ENCODE results near the gene SYNDIG1. TPM values are rescaled to one million over a fixed set of nuclear protein-coding genes. Genes with fewer than 3 reads are reported as not detected.

SYNDIG1 gene
- polyA plus RNA-seq, 1 donor from 2014 or later = 0.22 TPM

DNA sequence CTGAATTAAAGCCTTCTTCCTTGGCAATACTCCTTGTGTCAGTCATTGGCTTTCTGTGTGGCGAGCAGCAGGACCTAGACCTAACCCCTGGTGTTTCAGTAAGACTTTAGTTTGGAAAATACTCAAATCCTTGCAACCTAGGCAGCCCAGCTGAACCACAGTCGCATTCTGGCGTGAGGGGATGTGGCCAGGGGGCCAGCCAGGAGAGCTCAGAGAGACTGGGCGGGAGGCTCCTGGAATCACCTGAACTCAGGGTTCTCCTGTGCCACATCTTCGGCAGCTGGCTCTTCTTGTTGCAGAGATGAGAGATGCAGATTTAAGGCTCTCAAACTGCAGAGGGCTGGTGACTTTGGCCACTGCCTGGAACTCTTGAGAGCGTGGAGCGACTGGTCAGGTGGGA is 102.7 kb downstream of the SYNDIG1 start:
- Histone ChIP-seq H3K4me3 (ENCODE audit: low read length) (no peak overlapping the region), H3K27ac (ENCODE audit: low read length) (no peak overlapping the region), H3K36me3 (ENCODE audit: insufficient read depth, low read length) (no peaks in the 10 kb centered on the region), H3K9me3 (ENCODE audit: low read length) (no peaks in the 10 kb centered on the region), H4K20me1 (ENCODE audit: insufficient read depth) (no peaks in the 10 kb centered on the region), H3K4me2 (ENCODE audit: low read length) (no peak overlapping the region), H3K9me2 (ENCODE audit: insufficient read depth, low read length) (no peaks in the 10 kb centered on the region), H3K9ac (ENCODE audit: low read length) (no peak overlapping the region), H3K79me2 (replicated peaks; ENCODE audit: insufficient read depth, low read length) (no peaks in the 10 kb centered on the region), H3F3A (ENCODE audit: insufficient read depth, low read length, poor library complexity, severe bottlenecking) (no peaks in the 10 kb centered on the region), H2AFZ (ENCODE audit: low read depth, low read length) (no peak overlapping the region), H3K27me3 (ENCODE audit: insufficient read depth, low read depth, low read length) (no peaks in the 10 kb centered on the region)
- TF ChIP-seq EZH2 (IDR thresholded peaks at IDR 0.05; ENCODE audit: borderline replicate concordance, insufficient read depth, low read length, poor library complexity, severe bottlenecking) = no peak
- no peak for TF ChIP-seq EP300 (conservative IDR thresholded peaks at IDR 0.05; ENCODE audit: poor library complexity, severe bottlenecking)
- TF ChIP-seq, protein P1, sequence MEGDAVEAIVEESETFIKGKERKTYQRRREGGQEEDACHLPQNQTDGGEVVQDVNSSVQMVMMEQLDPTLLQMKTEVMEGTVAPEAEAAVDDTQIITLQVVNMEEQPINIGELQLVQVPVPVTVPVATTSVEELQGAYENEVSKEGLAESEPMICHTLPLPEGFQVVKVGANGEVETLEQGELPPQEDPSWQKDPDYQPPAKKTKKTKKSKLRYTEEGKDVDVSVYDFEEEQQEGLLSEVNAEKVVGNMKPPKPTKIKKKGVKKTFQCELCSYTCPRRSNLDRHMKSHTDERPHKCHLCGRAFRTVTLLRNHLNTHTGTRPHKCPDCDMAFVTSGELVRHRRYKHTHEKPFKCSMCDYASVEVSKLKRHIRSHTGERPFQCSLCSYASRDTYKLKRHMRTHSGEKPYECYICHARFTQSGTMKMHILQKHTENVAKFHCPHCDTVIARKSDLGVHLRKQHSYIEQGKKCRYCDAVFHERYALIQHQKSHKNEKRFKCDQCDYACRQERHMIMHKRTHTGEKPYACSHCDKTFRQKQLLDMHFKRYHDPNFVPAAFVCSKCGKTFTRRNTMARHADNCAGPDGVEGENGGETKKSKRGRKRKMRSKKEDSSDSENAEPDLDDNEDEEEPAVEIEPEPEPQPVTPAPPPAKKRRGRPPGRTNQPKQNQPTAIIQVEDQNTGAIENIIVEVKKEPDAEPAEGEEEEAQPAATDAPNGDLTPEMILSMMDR (IDR thresholded peaks at IDR 0.05; ENCODE audit: poor library complexity, severe bottlenecking) = no peak

DNA sequence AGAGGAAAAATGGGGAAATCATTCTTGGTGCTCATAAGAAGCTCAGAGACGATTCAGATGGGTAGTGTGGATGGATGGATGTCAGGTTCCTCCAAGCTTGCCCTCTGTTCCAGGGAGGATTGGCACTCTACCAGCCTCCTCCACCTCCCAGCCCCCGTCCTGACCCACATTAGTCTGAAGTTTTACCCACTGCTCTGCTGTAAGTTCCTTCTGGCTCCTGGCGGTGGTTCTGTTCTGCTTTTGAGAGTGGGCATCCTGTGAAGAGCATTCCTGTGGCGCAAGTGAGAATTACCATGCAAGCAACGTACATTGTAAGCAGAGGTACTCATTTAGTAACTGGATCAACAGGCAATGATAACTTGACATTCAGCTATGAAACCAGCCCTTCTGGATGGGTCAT is 103.4 kb downstream of the SYNDIG1 start:
- Histone ChIP-seq H3K4me2 (ENCODE audit: low read length) (no peak overlapping the region), H3K79me2 (replicated peaks; ENCODE audit: insufficient read depth, low read length) (no peaks in the 10 kb centered on the region), H3K4me3 (ENCODE audit: low read length) (no peak overlapping the region), H3K9me2 (ENCODE audit: insufficient read depth, low read length) (no peaks in the 10 kb centered on the region), H2AFZ (ENCODE audit: low read depth, low read length) (no peak overlapping the region), H3K27ac (ENCODE audit: low read length) (no peak overlapping the region), H3K9me3 (ENCODE audit: low read length) (no peaks in the 10 kb centered on the region), H4K20me1 (ENCODE audit: insufficient read depth) (no peaks in the 10 kb centered on the region), H3F3A (ENCODE audit: insufficient read depth, low read length, poor library complexity, severe bottlenecking) (no peaks in the 10 kb centered on the region), H3K27me3 (ENCODE audit: insufficient read depth, low read depth, low read length) (no peaks in the 10 kb centered on the region), H3K36me3 (ENCODE audit: insufficient read depth, low read length) (no peaks in the 10 kb centered on the region), H3K9ac (ENCODE audit: low read length) (no peak overlapping the region)
- TF ChIP-seq, protein P1 (IDR thresholded peaks at IDR 0.05; ENCODE audit: poor library complexity, severe bottlenecking) = no peak
- no peak for TF ChIP-seq RAD21 (conservative IDR thresholded peaks at IDR 0.05)
- TF ChIP-seq EP300 (conservative IDR thresholded peaks at IDR 0.05; ENCODE audit: poor library complexity, severe bottlenecking) = no peak
- TF ChIP-seq EZH2 (IDR thresholded peaks at IDR 0.05; ENCODE audit: borderline replicate concordance, insufficient read depth, low read length, poor library complexity, severe bottlenecking) = no peak
- TF ChIP-seq SMC3 (conservative IDR thresholded peaks at IDR 0.05; ENCODE audit: poor library complexity) = no peak
- TF ChIP-seq, protein P2, sequence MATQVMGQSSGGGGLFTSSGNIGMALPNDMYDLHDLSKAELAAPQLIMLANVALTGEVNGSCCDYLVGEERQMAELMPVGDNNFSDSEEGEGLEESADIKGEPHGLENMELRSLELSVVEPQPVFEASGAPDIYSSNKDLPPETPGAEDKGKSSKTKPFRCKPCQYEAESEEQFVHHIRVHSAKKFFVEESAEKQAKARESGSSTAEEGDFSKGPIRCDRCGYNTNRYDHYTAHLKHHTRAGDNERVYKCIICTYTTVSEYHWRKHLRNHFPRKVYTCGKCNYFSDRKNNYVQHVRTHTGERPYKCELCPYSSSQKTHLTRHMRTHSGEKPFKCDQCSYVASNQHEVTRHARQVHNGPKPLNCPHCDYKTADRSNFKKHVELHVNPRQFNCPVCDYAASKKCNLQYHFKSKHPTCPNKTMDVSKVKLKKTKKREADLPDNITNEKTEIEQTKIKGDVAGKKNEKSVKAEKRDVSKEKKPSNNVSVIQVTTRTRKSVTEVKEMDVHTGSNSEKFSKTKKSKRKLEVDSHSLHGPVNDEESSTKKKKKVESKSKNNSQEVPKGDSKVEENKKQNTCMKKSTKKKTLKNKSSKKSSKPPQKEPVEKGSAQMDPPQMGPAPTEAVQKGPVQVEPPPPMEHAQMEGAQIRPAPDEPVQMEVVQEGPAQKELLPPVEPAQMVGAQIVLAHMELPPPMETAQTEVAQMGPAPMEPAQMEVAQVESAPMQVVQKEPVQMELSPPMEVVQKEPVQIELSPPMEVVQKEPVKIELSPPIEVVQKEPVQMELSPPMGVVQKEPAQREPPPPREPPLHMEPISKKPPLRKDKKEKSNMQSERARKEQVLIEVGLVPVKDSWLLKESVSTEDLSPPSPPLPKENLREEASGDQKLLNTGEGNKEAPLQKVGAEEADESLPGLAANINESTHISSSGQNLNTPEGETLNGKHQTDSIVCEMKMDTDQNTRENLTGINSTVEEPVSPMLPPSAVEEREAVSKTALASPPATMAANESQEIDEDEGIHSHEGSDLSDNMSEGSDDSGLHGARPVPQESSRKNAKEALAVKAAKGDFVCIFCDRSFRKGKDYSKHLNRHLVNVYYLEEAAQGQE (IDR thresholded peaks at IDR 0.05; ENCODE audit: borderline replicate concordance) = no peak
- no peak for TF ChIP-seq TAF1 (IDR thresholded peaks at IDR 0.05; ENCODE audit: low read depth)
- no peak for TF ChIP-seq POLR2AphosphoS5 (IDR thresholded peaks at IDR 0.05)
- no peak for TF ChIP-seq MXI1 (conservative IDR thresholded peaks at IDR 0.05; ENCODE audit: poor library complexity, severe bottlenecking)
